HCT116 (cell line): ENCODE measurements around the gene SDK1. TPM values are rescaled to one million over a fixed set of nuclear protein-coding genes. Genes with fewer than 3 reads are reported as not detected.

Experiments used
- ATAC-seq: fragments of 200-7000 bp; cut with Tn5 transposase; 2 replicates; pipeline ENCODE4 v1.9.1; 2020; ENCODE audit warnings: mild to moderate bottlenecking, moderate library complexity
- BruUV-seq: library from RNA; stranded (reverse); fragments of 400-500 nt; replicated peaks from 2 replicates; lab custom pipeline; 2021; lab: Mats Ljungman, UMichigan
- CTCF ChIA-PET: fragments of 300-600 bp; sonication (Branson Sonifier 250); formaldehyde crosslinking; loops from one replicate; lab custom pipeline; 2021; ENCODE audit warnings: antibody characterized with exemption; lab: Charles Lee
- POLR2A ChIA-PET: fragments of 300-600, 350-600 bp; sonication (Branson Sonifier 250); formaldehyde crosslinking; loops from one replicate; lab custom pipeline; 2021; ENCODE audit warnings: antibody characterized with exemption; lab: Charles Lee
- RAD21 ChIA-PET, 2 experiments: fragments of 300-600 bp; sonication (Branson Sonifier 250); formaldehyde crosslinking; loops; one replicate each; lab custom pipeline; 2023; ENCODE audit warnings: low total read pairs in 2 of 2; ENCODE audit not compliant: uncharacterized antibody in 2 of 2, unreplicated experiment in 2 of 2, low non-redundant PET in 1 of 2; lab: Charles Lee
- DNase-seq: peaks from one replicate; pipeline ENCODE4 v3.0.0-alpha.2; 2010; ENCODE audit warnings: low read depth, low spot score
- H2AFZ ChIP-seq: fragments of 200-600 bp; shearing (Covaris generic), sonication (generic); 2 replicates; pipeline ENCODE4 v1.6.1; 2017; ENCODE audit warnings: low read depth, mixed run types, mixed read lengths, antibody characterized with exemption, low read length; ENCODE audit not compliant: poor library complexity, severe bottlenecking
- H3K27ac ChIP-seq: 2 replicates; pipeline ENCODE4 v1.5.1; 2012; ENCODE audit warnings: low read depth, low read length
- H3K27me3 ChIP-seq: fragments of 200-600 bp; sonication (generic); 2 replicates; pipeline ENCODE4 v1.6.1; 2016; ENCODE audit warnings: mixed run types, low read length, mixed read lengths; ENCODE audit not compliant: insufficient read depth
- H3K36me3 ChIP-seq, 2 experiments: fragments of 200-500 bp in 1 of 2; fragments of 200-600 bp in 1 of 2; sonication (Bioruptor generic) in 1 of 2; sonication (generic) in 1 of 2; 2 replicates each; pipeline versions ENCODE4 v1.5.1 to v1.6.1; 2014 to 2016; ENCODE audit warnings: low read length in 2 of 2, inconsistent platforms in 1 of 2, mixed read lengths in 1 of 2, mixed run types in 1 of 2; ENCODE audit not compliant: insufficient read depth in 2 of 2, control insufficient read depth in 1 of 2
- H3K4me1 ChIP-seq, 2 experiments: fragments of 200-600 bp in 1 of 2; sonication (generic) in 1 of 2; 2 replicates each; pipeline versions ENCODE4 v1.5.1 to v1.6.1; 2012 to 2017; ENCODE audit warnings: low read length in 2 of 2, inconsistent platforms in 1 of 2, mild to moderate bottlenecking in 1 of 2, mixed read lengths in 1 of 2, mixed run types in 1 of 2, moderate library complexity in 1 of 2; ENCODE audit not compliant: insufficient read depth in 2 of 2, control insufficient read depth in 1 of 2
- H3K4me2 ChIP-seq: fragments of 200-600 bp; sonication (generic); 2 replicates; pipeline ENCODE4 v1.6.1; 2017; ENCODE audit warnings: mixed run types, low read length, mixed read lengths
- H3K4me3 ChIP-seq, 2 experiments: fragments of 200-600 bp in 1 of 2; sonication (generic) in 1 of 2; replicated peaks in 1 of 2; 2 replicates each; pipeline ENCODE4 v1.5.1; 2011 to 2016; ENCODE audit warnings: low read length in 2 of 2, control low read depth in 1 of 2, low read depth in 1 of 2, mild to moderate bottlenecking in 1 of 2, mixed read lengths in 1 of 2, mixed run types in 1 of 2
- H3K79me2 ChIP-seq: fragments of 200-600 bp; sonication (generic); 2 replicates; pipeline ENCODE4 v1.6.1; 2017; ENCODE audit warnings: mild to moderate bottlenecking, mixed run types, low read length, moderate library complexity, mixed read lengths; ENCODE audit not compliant: insufficient read depth
- H3K9ac ChIP-seq: fragments of 200-600 bp; sonication (generic); 2 replicates; pipeline ENCODE4 v1.6.1; 2016; ENCODE audit warnings: low read length, mixed read lengths
- H3K9me2 ChIP-seq: fragments of 200-600 bp; sonication (generic), shearing (Covaris generic); 2 replicates; pipeline ENCODE4 v1.6.1; 2017; ENCODE audit warnings: mixed run types, mild to moderate bottlenecking, moderate library complexity; ENCODE audit not compliant: insufficient read depth
- H3K9me3 ChIP-seq, 2 experiments: fragments of 200-500 bp in 1 of 2; fragments of 200-600 bp in 1 of 2; sonication (Bioruptor generic) in 1 of 2; sonication (generic) in 1 of 2; 2 replicates each; pipeline ENCODE4 v1.6.1; 2014 to 2017; ENCODE audit warnings: low read length in 2 of 2, mixed read lengths in 2 of 2, inconsistent platforms in 1 of 2, low read depth in 1 of 2, mild to moderate bottlenecking in 1 of 2, mixed run types in 1 of 2, moderate library complexity in 1 of 2; ENCODE audit not compliant: control insufficient read depth in 1 of 2, insufficient read depth in 1 of 2
- H4K20me1 ChIP-seq: fragments of 200-600 bp; sonication (generic), shearing (Covaris generic); 2 replicates; pipeline ENCODE4 v1.6.1; 2017; ENCODE audit warnings: mixed run types, mild to moderate bottlenecking, moderate library complexity; ENCODE audit not compliant: insufficient read depth
- ATF3 ChIP-seq: IDR thresholded peaks from 2 replicates; pipeline ENCODE4 v1.6.1; 2012
- CBX3 ChIP-seq: IDR thresholded peaks from 2 replicates; pipeline ENCODE4 v1.6.1; 2012; ENCODE audit warnings: low read depth
- EGR1 ChIP-seq: IDR thresholded peaks from 2 replicates; pipeline ENCODE4 v1.6.1; 2012; ENCODE audit warnings: low read depth
- FOSL1 ChIP-seq: IDR thresholded peaks from 2 replicates; pipeline ENCODE4 v1.6.1; 2012; ENCODE audit warnings: low read depth
- POLR2A ChIP-seq: IDR thresholded peaks from 2 replicates; pipeline ENCODE4 v1.7.0; 2011; ENCODE audit warnings: borderline replicate concordance; ENCODE audit not compliant: insufficient read depth, insufficient read length; ENCODE audit errors: extremely low read depth
- RAD21 ChIP-seq: IDR thresholded peaks from 2 replicates; pipeline ENCODE4 v1.6.1; 2012; ENCODE audit warnings: low read depth, mild to moderate bottlenecking
- SP1 ChIP-seq: IDR thresholded peaks from 2 replicates; pipeline ENCODE4 v1.6.1; 2012; ENCODE audit warnings: low read depth
- SRF ChIP-seq: IDR thresholded peaks from 2 replicates; pipeline ENCODE4 v1.6.1; 2012; ENCODE audit warnings: low read depth
- ZBTB33 ChIP-seq: IDR thresholded peaks from 2 replicates; pipeline ENCODE4 v1.6.1; 2011; ENCODE audit warnings: mild to moderate bottlenecking, low read length, moderate library complexity; ENCODE audit not compliant: insufficient replicate concordance; ENCODE audit errors: extremely low read depth
- ZNF274 ChIP-seq: fragments of 200-500 bp; sonication (Bioruptor generic); IDR thresholded peaks from 2 replicates; pipeline ENCODE4 v1.6.1; 2014; ENCODE audit warnings: mild to moderate bottlenecking, low read depth, low read length, inconsistent platforms
- intact Hi-C: fragments of 100-400 bp; cut with micrococcal nuclease; formaldehyde crosslinking; loops from 2 replicates; pipeline ENCODE4 v1.10.0; 2022
- total RNA-seq: library from RNA; stranded (reverse); gene quantifications from one replicate; pipeline ENCODE4 v1.2.1, GENCODE V29; 2021; ENCODE audit not compliant: unreplicated experiment

Gene SDK1
- total RNA-seq, 1 experiment from 2014 or later = 0.05 TPM

GRCh38 chr7:3578399-3578798 is 277.3 kb downstream of the SDK1 start:
- TF ChIP-seq CBX3 (no peak), SP1 (no peak), RAD21 (no peak), SRF (no peak), ATF3 (no peak), EGR1 (no peak), ZNF274 (no peak), POLR2A (no peak), ZBTB33 (no peak), FOSL1 (no peak)
- Histone ChIP-seq H3K4me1 (no peaks in the 10 kb centered on the region), H3K9ac (no peak overlapping the region), H3K27me3 (no peaks in the 10 kb centered on the region), H3K9me3 (peaks cover 0 to 4% of the 10 kb centered on the region in 2 experiments; a peak in 1 of 4 replicates), H4K20me1 (no peaks in the 10 kb centered on the region), H3K4me3 (no peak overlapping the region), H3K36me3 (no peaks in the 10 kb centered on the region), H2AFZ (no peak overlapping the region), H3K9me2 (no peaks in the 10 kb centered on the region), H3K27ac (no peak overlapping the region), H3K79me2 (no peaks in the 10 kb centered on the region), H3K4me2 (no peak overlapping the region)
- ChIA-PET POLR2A (no interaction called here), CTCF (no interaction called here), RAD21 (no interaction called here)
- BruUV-seq = no TSS peak
- ATAC-seq (no peak), DNase-seq (no peak)
- intact Hi-C loops = no loop called here
